Activated T-cell treated with anti-CD3 and anti-CD28 coated beads for 4 hours (primary cell): Measurements from ENCODE around the gene GFRA4.

ENCODE experiments used
- DNase-seq: peaks from one replicate; pipeline ENCODE4 v3.0.0-alpha.2; 2020

The GFRA4 gene

GRCh38 chr20:3614466-3614865 lies 48.7 kb downstream of the GFRA4 start:
- DNase-seq: no peak

- DNase-seq: no peak
Observed at GRCh38 chr20:3613821-3614440, 49.3 kb downstream of the GFRA4 start.

GRCh38 chr20:3612795-3613572 lies 50.2 kb downstream of the GFRA4 start:
- DNase-seq: no peak

GRCh38 chr20:3611901-3612300 lies 51.3 kb downstream of the GFRA4 start:
- no peak for DNase-seq
